ENCODE measurements around the gene AP1G1.

The AP1G1 gene

GRCh38 chr16:71737501-71737900 lies 71.1 kb downstream of the AP1G1 start:
- H3K4me3 ChIP-seq (ENCODE audit: insufficient read depth, low read length, poor library complexity, severe bottlenecking): no peak overlapping the region
- no peak overlapping the region for H3K27ac ChIP-seq (ENCODE audit: low read depth, low read length)
- no peak overlapping the region for H2AFZ ChIP-seq (ENCODE audit: low read depth, low read length, severe bottlenecking)
- no peaks in the 10 kb centered on the region for H3K9me2 ChIP-seq (replicated peaks; ENCODE audit: insufficient read depth, low read length)
- H3K27me3 ChIP-seq (ENCODE audit: low read length): no peaks in the 10 kb centered on the region
- no peak overlapping the region for H3K9ac ChIP-seq (ENCODE audit: low read length)
- peaks cover 29% of the 10 kb centered on the region; the same call in 1 of the 2 replicates for H3K36me3 ChIP-seq (ENCODE audit: low read length)
- no peaks in the 10 kb centered on the region for H3F3A ChIP-seq (ENCODE audit: insufficient read depth)
- TF ChIP-seq EZH2phosphoT487 (conservative IDR thresholded peaks at IDR 0.05; ENCODE audit: low read length) (no peak), CTCF (IDR thresholded peaks at IDR 0.05; ENCODE audit: insufficient read depth, low read length, poor library complexity, severe bottlenecking) (no peak)
- no peak overlapping the region for H3K4me2 ChIP-seq (ENCODE audit: low read depth, low read length, poor library complexity, severe bottlenecking)
- no peaks in the 10 kb centered on the region for H4K20me1 ChIP-seq (ENCODE audit: low read depth, low read length)
- no peaks in the 10 kb centered on the region for H3K79me2 ChIP-seq (ENCODE audit: insufficient read depth, low read length)
- no peaks in the 10 kb centered on the region for H3K9me3 ChIP-seq (ENCODE audit: insufficient read depth, low read length)

- no peaks in the 10 kb centered on the region for H3F3A ChIP-seq (ENCODE audit: insufficient read depth)
- peaks cover 23% of the 10 kb centered on the region; the same call in 1 of the 2 replicates for H3K36me3 ChIP-seq (ENCODE audit: low read length)
Measured at GRCh38 chr16:71734511-71734910, 74.1 kb downstream of the AP1G1 start.

DNA sequence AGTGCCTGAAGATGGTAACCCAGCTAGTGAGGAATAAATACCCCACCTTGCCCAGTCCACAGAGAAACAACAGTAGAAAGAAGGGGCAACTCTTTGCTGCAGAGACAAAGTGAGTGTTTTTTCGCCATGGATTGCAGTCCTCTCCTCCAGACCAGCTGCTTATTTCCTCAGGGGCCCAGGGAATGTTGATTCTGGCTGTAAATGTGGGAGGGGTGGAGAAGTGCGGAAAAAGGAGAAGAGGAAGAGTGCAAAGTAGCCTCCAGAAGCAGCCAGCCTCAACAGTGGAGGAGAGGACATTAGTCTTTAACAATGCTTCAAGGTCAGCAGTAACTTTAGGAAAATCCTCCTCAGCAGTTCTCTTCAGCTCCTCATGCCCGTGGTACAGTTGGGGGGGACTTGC lies 76.0 kb downstream of the AP1G1 start:
- H3K9me3 ChIP-seq (ENCODE audit: insufficient read depth, low read length): no peaks in the 10 kb centered on the region
- H3K4me3 ChIP-seq (ENCODE audit: insufficient read depth, low read length, poor library complexity, severe bottlenecking): no peak overlapping the region
- no peaks in the 10 kb centered on the region for H3K79me2 ChIP-seq (ENCODE audit: insufficient read depth, low read length)
- peaks cover 1% of the 10 kb centered on the region; the same call in 1 of the 2 replicates for H3F3A ChIP-seq (ENCODE audit: insufficient read depth)
- peaks cover 13% of the 10 kb centered on the region; the same call in 1 of the 2 replicates for H3K36me3 ChIP-seq (ENCODE audit: low read length)
- TF ChIP-seq CTCF (IDR thresholded peaks at IDR 0.05; ENCODE audit: insufficient read depth, low read length, poor library complexity, severe bottlenecking) (no peak), EZH2phosphoT487 (conservative IDR thresholded peaks at IDR 0.05; ENCODE audit: low read length) (no peak)
- H3K27ac ChIP-seq (ENCODE audit: low read depth, low read length): no peak overlapping the region
- no peaks in the 10 kb centered on the region for H3K27me3 ChIP-seq (ENCODE audit: low read length)
- H2AFZ ChIP-seq (ENCODE audit: low read depth, low read length, severe bottlenecking): no peak overlapping the region
- no peaks in the 10 kb centered on the region for H3K9me2 ChIP-seq (replicated peaks; ENCODE audit: insufficient read depth, low read length)
- no peaks in the 10 kb centered on the region for H4K20me1 ChIP-seq (ENCODE audit: low read depth, low read length)
- no peak overlapping the region for H3K4me2 ChIP-seq (ENCODE audit: low read depth, low read length, poor library complexity, severe bottlenecking)
- no peak overlapping the region for H3K9ac ChIP-seq (ENCODE audit: low read length)

More at GRCh38 chr16:71734511-71734910, 74.1 kb downstream of the AP1G1 start:
- H3K9me2 ChIP-seq (replicated peaks; ENCODE audit: insufficient read depth, low read length): no peaks in the 10 kb centered on the region
- H3K4me2 ChIP-seq (ENCODE audit: low read depth, low read length, poor library complexity, severe bottlenecking): no peak overlapping the region
- TF ChIP-seq CTCF (IDR thresholded peaks at IDR 0.05; ENCODE audit: insufficient read depth, low read length, poor library complexity, severe bottlenecking) (no peak), EZH2phosphoT487 (conservative IDR thresholded peaks at IDR 0.05; ENCODE audit: low read length) (no peak)
- no peak overlapping the region for H2AFZ ChIP-seq (ENCODE audit: low read depth, low read length, severe bottlenecking)
- H3K27me3 ChIP-seq (ENCODE audit: low read length): no peaks in the 10 kb centered on the region
- H3K9ac ChIP-seq (ENCODE audit: low read length): no peak overlapping the region
- no peaks in the 10 kb centered on the region for H3K79me2 ChIP-seq (ENCODE audit: insufficient read depth, low read length)
- no peak overlapping the region for H3K27ac ChIP-seq (ENCODE audit: low read depth, low read length)
- H3K4me3 ChIP-seq (ENCODE audit: insufficient read depth, low read length, poor library complexity, severe bottlenecking): no peak overlapping the region
- H3K9me3 ChIP-seq (ENCODE audit: insufficient read depth, low read length): no peaks in the 10 kb centered on the region
- H4K20me1 ChIP-seq (ENCODE audit: low read depth, low read length): no peaks in the 10 kb centered on the region

All from SU-DHL-6 (cell line).